GM12891 (cell line): ENCODE data around the gene TRRAP.
A peak's percentile ranks its signal among the peaks of the same experiment; 100 is the strongest.
"Not testable (repeated sequence)": the region's sequence is repeated elsewhere in the genome, so short reads cannot be mapped to it uniquely, and the experiment has no call there.

Source experiments
- DNase-seq: peaks from one replicate; pipeline ENCODE4 v3.0.0; 2011; ENCODE audit warnings: low spot score; ENCODE audit not compliant: insufficient read length
- FAIRE-seq: peaks from 2 replicates; lab custom pipeline; 2011; peaks lifted over from hg19 to GRCh38; lab: Jason Lieb, UNC
- PAX5 ChIP-seq: IDR thresholded peaks from 2 replicates; pipeline ENCODE4 v1.6.1; 2011; ENCODE audit warnings: low read length, moderate library complexity, mild to moderate bottlenecking; ENCODE audit not compliant: insufficient read depth, severe bottlenecking
- POLR2A ChIP-seq: IDR thresholded peaks from 2 replicates; pipeline ENCODE4 v1.6.1; 2011; ENCODE audit warnings: low read depth, low read length, control low read depth
- POLR2AphosphoS5 ChIP-seq: IDR thresholded peaks from 2 replicates; pipeline ENCODE4 v1.6.1; 2011; ENCODE audit warnings: low read depth, low read length, control low read depth
- POU2F2 ChIP-seq: IDR thresholded peaks from 2 replicates; pipeline ENCODE4 v1.6.1; 2011; ENCODE audit warnings: low read depth, mild to moderate bottlenecking, control low read depth, low read length, moderate library complexity
- SPI1 ChIP-seq: IDR thresholded peaks from 2 replicates; pipeline ENCODE4 v1.6.1; 2011; ENCODE audit warnings: low read depth, low read length, control low read depth
- TAF1 ChIP-seq: IDR thresholded peaks from 2 replicates; pipeline ENCODE4 v1.6.1; 2011; ENCODE audit warnings: low read depth, low read length, control low read depth

Gene TRRAP

DNA sequence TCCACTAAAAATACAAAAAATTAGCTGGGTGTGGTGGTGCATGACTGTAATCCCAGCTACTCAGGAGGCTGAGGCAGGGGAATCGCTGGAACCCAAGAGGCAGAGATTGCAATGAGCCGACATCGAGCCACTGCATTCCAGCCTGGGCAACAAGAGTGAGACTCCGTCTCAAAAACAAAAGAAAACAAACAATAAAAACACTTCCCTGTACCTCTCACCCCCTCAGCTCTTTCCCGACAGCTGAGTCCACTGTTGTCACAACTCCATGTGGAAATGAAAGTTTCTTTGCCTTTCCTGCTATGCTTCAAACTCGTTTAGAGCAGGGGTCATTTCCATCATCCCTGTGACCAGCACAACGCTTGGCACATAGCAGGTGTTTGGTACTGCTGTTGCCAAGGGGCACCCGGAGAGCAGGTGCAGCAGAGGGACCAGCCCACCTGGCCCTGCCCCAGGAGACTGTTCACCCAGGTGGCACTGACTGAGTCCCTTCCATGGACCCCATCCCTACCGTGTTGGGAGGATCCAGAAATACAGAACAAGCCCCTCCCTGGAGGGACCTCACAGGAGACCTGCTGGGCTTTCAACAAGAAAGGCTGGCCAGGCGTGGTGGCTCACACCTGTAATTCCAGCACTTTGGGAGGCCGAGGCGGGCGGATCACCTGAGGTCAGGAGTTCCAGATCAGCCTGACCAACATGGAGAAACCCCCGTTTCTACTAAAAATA lies 13.4 kb upstream of the TRRAP start:
- no peak for TF ChIP-seq TAF1
- TF ChIP-seq PAX5 = no peak
- TF ChIP-seq POLR2AphosphoS5 = no peak
- no peak for TF ChIP-seq POLR2A
- no peak for TF ChIP-seq SPI1
- no peak for TF ChIP-seq POU2F2
- no peak for FAIRE-seq
- DNase-seq = no peak

DNA sequence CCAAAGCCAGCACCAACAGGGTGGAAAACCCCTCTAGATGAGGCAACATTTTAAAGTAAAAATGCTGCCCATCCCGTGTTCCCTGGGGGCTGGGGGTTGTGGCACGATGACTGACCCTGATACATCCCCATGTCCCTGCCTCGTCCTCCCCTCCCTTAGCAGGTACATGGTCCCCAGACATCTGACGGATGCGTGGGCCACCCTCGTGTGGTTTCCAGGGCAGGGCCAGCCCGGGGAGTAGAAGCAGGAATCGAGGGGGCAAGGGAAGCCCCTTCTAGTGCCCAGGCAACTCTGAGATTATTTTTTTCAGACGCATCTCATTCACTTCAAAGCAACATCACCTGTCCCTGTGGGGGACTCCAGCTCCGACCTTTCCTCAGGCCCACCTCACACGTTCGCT lies 12.0 kb upstream of the TRRAP start:
- TF ChIP-seq TAF1 (no peak), SPI1 (no peak), PAX5 (no peak)
- FAIRE-seq = no peak
- DNase-seq = no peak

DNA sequence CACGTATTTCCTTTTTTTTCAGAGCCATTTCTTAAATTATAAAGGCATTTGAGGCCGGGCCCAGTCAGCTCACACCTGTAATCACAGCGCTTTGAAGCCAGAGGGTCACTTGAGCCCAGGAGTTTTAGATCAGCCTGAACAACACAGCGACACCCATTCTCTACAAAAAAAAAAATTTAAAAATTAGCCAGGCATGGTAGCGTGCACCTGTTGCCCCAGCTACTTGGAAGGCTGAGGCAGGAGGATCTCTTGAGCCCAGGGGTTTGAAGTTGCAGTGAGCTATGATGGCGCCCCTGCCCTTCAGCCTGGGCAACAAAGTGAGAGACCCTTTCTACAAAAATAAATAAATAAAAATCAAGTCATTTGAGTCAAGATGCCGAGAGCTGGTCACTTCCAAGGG lies 11.6 kb upstream of the TRRAP start:
- TF ChIP-seq PAX5 (no peak), POU2F2 (no peak), POLR2AphosphoS5 (no peak)
- DNase-seq (no peak), FAIRE-seq (no peak)

DNA sequence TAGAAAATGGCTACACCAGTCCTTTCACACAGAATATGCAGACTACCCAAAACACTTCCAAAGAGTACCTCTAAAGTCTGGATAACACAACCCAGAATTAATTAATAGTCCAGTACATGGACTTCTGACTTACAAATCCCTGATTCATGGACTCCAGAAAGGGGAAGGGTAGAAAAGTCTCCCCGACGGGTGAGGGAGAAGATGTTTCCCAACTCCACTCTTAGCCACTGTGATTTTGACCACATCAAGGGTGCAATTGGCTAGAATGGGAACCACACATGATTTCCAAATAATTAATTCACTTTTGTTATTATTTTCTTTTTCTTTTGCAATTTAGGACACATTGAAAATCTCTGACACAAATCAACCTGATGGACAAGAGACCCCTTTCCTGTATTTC lies 9.9 kb upstream of the TRRAP start:
- TF ChIP-seq POLR2A (no peak), PAX5 (no peak), TAF1 (no peak), POU2F2 (no peak), POLR2AphosphoS5 (no peak), SPI1 (no peak)
- FAIRE-seq (no peak), DNase-seq (no peak)

DNA sequence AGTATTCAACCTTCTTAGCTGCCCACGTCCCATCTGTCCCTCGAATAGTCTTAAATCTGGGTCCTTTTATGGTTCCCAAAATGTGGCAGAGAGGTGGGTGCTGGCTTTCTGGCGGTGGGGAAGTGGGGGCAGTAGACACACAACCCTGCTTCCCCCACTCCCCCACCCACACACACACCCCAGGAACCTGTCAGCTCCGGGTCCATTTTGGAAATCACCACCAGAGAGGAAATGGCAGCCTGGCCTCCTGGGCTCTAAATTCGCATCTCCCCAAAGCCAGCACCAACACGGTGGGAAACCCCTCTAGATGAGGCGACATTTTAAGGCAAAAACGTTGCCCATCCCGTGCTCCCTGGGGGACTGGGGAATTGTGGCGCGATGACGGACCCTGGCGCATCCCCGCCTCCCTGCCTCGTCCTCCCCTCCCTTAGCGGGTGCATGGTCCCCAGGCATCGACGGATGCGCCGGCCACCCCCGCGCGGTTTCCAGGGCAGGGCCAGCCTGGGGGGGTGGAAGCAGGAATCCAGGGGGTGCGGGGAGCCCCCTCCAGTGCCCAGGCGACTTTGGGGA lies 9.2 kb upstream of the TRRAP start:
- DNase-seq (no peak), FAIRE-seq (no peak)
- TF ChIP-seq SPI1 (no peak), POLR2AphosphoS5 (no peak), TAF1 (no peak), POLR2A (no peak), POU2F2 (no peak), PAX5 (no peak)

DNA sequence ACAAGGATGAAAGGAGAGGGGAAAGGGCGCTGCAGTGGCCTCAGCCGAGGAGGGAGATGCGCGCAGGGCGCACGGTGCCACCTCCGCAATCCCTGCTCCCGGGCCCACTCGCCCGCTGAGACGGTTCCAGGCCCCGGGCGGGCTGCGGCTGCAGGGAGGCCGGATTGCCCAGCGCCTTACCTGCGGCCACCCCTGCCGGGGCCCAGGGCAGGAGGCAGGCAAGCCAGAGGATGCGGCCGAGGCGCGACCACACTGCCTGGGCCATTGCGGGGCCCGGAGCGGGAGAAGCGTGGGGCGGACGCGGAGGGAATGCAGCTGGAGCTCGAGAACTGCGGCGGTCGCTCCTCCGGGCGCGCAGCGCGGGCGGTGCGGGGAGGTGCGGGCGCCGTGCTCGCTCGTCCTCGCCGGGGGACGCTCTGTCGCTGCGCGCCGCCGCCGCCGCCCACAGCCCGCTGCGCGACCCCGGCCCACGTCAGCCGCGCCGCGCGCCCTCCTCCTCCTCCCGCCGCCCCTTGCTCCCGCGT lies 8.7 kb upstream of the TRRAP start, which contains the start of gene TMEM130:
TMEM130 (minus strand) TSS at position 418 of the 524 bp plus-strand sequence; CDS start at position 265, 153 bp downstream.
- no peak for DNase-seq
- TF ChIP-seq PAX5 = no peak
- no peak for TF ChIP-seq POLR2A
- no peak for TF ChIP-seq POLR2AphosphoS5
- TF ChIP-seq TAF1 = no peak
- TF ChIP-seq POU2F2 = no peak
- no peak for TF ChIP-seq SPI1
- FAIRE-seq = no peak

DNA sequence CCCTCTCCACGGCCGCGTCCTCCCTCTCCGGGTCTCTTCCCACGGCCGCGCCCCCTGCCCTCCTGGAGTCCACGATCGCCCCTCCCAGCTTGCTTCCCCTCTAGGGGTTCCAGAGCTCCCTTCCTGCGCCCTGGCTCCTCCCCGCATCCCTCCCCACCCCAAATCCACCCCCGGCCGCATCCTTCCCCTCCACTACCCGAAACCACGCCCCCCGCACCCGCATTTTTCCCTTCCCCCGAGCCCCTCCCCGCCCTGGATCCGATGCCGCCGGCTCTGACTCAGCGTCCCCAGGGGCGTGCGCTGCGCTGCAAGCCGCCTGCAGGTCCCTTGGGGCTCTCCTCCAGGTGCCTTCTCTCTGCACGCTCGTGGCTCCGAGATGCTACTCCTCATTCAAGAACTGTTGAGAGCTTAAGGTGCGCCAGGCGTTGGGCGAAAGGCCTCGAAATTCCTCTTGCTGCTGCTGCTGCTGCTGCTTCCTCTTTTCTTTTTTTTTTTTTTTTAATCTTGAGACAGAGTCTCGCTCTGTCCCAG lies 8.1 kb upstream of the TRRAP start:
- peak; percentile 16 for FAIRE-seq
- TF ChIP-seq SPI1 = 0 out of 2 replicates have a peak, but pooled peaks have one; percentile 15
- TF ChIP-seq POU2F2 = no peak
- DNase-seq = peak; percentile 64

DNA sequence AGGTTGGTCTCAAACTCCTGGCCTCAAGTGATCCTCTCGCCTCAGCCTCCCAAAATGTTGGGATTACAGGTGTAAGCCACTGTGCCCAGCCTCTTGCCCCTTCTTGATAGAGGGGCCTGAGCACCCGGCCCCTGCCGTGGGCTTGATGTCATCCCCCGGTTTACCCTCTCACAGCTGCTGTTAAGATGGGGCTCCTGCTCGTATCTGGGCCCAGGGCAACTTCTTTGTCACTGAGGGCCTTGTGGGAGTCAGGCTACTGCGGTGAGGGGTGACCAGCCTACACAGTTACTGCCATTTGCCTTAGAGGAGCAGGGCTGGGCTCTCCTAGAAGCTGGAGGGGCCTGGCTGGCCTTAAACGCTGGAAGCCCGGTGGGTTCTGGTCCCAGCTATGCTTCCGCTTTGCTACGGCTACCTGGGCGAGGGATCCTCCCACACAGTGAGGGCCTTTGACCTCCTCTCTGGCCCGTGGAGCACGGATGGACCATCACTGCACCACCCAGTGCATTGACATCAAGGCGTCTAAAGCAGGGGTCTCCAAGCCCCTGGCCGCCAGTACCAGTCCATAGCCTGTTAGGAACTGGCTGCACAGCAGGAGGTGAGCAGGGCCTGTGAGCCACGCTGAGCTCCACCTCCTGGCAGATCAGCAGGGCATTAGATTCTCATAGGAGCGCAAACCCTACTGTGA lies 7.4 kb upstream of the TRRAP start:
- FAIRE-seq = no peak
- no peak for DNase-seq
- no peak for TF ChIP-seq POLR2A

DNA sequence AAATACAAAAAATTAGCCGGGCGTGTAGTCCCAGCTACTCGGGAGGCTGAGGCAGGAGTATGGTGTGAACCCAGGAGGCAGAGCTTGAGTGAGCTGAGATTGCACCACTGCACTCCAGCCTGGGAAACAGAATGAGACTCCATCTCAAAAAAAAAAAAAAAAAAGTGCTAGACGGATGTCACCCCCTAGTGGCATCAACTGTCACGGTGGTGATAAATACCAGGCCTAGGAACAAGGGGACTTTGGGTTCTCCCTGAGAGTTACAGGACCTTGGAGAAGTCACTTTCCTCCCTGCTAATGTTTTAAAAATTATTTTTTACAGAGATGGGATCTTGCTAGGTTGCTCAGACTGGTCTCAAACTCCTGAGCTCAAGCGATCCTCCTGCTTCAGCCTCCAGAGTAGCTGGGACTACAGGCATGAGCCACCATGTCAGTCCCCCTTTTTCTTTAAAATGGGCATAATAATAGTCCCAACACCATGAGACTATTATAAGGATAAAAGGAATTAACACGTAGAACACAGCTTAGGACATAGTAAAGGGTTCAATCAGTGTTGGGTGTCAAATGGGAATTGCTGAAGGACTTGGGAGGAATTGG lies 5.9 kb upstream of the TRRAP start:
- DNase-seq (no peak), FAIRE-seq (no peak)
- TF ChIP-seq SPI1 (no peak), TAF1 (no peak), POU2F2 (no peak), POLR2AphosphoS5 (no peak), POLR2A (no peak), PAX5 (no peak)

DNA sequence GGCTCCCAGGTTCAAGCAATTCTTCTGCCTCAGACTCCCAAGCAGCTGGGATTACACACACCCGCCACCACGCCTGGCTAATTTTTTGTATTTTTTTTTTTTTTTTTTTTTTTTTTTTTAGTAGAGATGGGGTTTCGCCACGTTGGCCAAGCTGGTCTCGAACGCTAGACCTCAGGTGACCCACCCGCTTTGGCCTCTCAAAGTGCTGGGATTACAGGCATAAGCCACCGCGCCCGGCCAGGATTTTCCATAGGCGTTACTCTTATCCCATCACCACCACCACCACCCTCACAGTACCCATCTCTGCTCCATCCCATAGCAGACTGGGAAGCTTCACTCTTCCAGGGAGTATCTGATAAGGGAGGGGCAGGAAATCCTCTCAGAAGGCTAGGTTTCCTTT lies 4.7 kb upstream of the TRRAP start:
- FAIRE-seq, DNase-seq: not testable (repeated sequence)
